Ovary (tissue), 9 donors: Measurements from ENCODE around the gene PLVAP. TPM values are rescaled to one million over a fixed set of nuclear protein-coding genes. Genes with fewer than 3 reads are reported as not detected.
A peak's percentile ranks its signal among the peaks of the same experiment; 100 is the strongest.

Experiments used
- DNase-seq, 5 donors: peaks; one replicate each; pipeline ENCODE4 v3.0.0-alpha.2; 2019 to 2020
- H3K27ac ChIP-seq, 2 donors: fragments of 200-600 bp; one replicate each; pipeline versions ENCODE4 v1.5.1 to v1.8.0; 2019 to 2022
- H3K27me3 ChIP-seq: fragments of 200-600 bp; one replicate; pipeline ENCODE4 v1.8.0; 2022
- H3K36me3 ChIP-seq: fragments of 200-600 bp; sonication (generic); one replicate; pipeline ENCODE4 v1.5.1; 2019
- H3K4me1 ChIP-seq: one replicate; pipeline ENCODE4 v1.8.1; 2013; ENCODE audit warnings: mild to moderate bottlenecking, moderate library complexity; ENCODE audit not compliant: insufficient read depth
- H3K4me3 ChIP-seq: fragments of 200-600 bp; sonication (generic); one replicate; pipeline ENCODE4 v1.5.1; 2017
- H3K9me3 ChIP-seq, 2 donors: fragments of 200-600 bp in 1 of 2; sonication (generic) in 1 of 2; one replicate each; pipeline versions ENCODE4 v1.5.1 to v1.8.1; 2013 to 2019; ENCODE audit warnings: mild to moderate bottlenecking in 1 of 2, moderate library complexity in 1 of 2
- EP300 ChIP-seq: sonication (generic); formaldehyde crosslinking; IDR thresholded peaks from one replicate; pipeline ENCODE4 v1.6.1; 2017; ENCODE audit warnings: antibody characterized with exemption
- POLR2A ChIP-seq: fragments of 450-650 bp; IDR thresholded peaks from one replicate; pipeline ENCODE4 v1.6.1; 2017; ENCODE audit warnings: antibody characterized with exemption, mild to moderate bottlenecking, moderate library complexity
- WGBS, 3 donors: extraction: QIAGEN DNeasy Blood & Tissue Kit in 1 of 3; methylation state at CpG; one replicate each; pipeline versions ENCODE4 v1.1.5 to v1.1.7; 2013 to 2017; 5-methylcytosine and 5-hydroxymethylcytosine counted together
- intact Hi-C, 4 donors: fragments of 100-400 bp; cut with DNase I; formaldehyde crosslinking; loops; one replicate each; pipeline versions ENCODE4 v1.11.0 to v1.15.1; 2022 to 2023
- polyA plus RNA-seq, 2 donors: library from polyadenylated mRNA; stranded (reverse); fragments of 200-250 nt in 1 of 2; fragments of 350-450 nt in 1 of 2; fragmentation: Illumina TruSeq in 1 of 2; extraction: RNeasy Lipid Tissue Mini Kit (QIAGEN cat#74804) in 1 of 2; gene quantifications; one replicate each; pipeline ENCODE4 v1.2.3, GENCODE V29; 2013 to 2014
- total RNA-seq, 7 donors: library from RNA; depleted of rRNA in 2 of 7; stranded (reverse); fragments of >200 nt in 2 of 7; fragmentation: NEBNext Ultra II Directional in 3 of 7; extraction: Animal tissue kit (Norgen Biotek cat#: 25700) in 3 of 7; gene quantifications; one replicate each; pipeline versions ENCODE4 v1.1.0 to v1.2.4, GENCODE V29; 2016 to 2023
- TF ChIP-seq, protein P1 (sequence below), 3 donors: fragments of 450-650 bp in 2 of 3; fragments of 200-600 bp in 1 of 3; IDR thresholded peaks; one replicate each; pipeline versions ENCODE4 v1.5.1 to v1.8.0; 2016 to 2022; ENCODE audit warnings: antibody characterized with exemption in 3 of 3, mild to moderate bottlenecking in 1 of 3
- donor health status: DM: no; HTN: no; CAD: no; lungs with moderate emphysema.
- donor health status: DM: no; HTN: no; CAD: no.
- donor health status: Bipolar disorder and iron deficiency.
- donor health status: DM: yes; HTN: yes; CAD: no.
- donor health status: DM: no; HTN: no; CAD: no.
- donor health status: DM: yes; HTN: yes; CAD: no.

The PLVAP gene
- total and polyA plus RNA-seq, 9 donors = 2.0 to 22.7 (median 8.3) TPM

DNA sequence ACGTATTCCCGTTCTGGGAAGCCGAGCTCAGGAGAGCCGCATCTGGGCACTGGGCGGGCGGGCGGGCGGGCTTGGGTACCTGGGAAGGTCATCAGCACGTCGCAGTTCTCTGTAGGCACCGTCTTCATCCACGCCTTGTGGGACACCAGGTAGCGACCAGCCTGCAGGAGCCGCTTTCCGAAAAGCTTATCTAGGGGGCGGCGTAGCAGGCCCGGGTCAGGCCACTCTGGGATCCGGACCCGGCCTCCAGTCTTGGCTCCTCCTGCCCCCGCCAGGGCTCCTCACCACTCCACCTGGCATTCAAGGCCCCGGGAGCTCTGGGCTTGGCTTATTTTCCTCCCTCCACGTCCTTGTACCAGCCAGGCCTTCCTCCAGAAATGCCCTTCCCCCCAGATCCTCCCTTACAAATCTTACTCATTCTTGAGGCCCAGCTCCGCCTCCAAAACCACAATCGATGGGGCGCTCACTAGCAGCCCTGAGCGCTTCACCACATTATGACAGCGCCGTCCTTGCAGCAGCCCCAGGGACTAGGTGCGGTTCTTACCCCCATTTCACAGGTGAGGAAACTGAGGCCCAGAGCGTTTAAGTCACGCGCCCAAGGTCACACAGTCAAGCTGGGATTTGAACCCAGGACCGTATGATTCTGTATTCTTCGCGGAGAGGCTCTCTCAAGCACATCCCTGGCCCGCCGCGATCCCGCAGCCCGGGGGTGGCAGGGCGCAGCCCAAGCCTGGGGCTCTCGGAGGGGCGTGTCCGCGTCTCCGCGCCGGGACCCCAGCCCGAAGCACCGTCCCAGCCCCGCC, 43.3 kb downstream of the PLVAP start:
- Histone ChIP-seq H3K27ac (no peak overlapping the region), H3K9me3 (no peaks in the 10 kb centered on the region), H3K36me3 (no peaks in the 10 kb centered on the region), H3K4me3 (peak overlapping the region; percentile 63), H3K27me3 (no peaks in the 10 kb centered on the region), H3K4me1 (peaks cover 11% of the 10 kb centered on the region)
- 37 to 52% (median 48%) methylated on average over 38 to 52 of the region's 52 CpGs for WGBS, 3 donors
- no peak for DNase-seq
- intact Hi-C loops = no loop called here
- TF ChIP-seq, protein P1, sequence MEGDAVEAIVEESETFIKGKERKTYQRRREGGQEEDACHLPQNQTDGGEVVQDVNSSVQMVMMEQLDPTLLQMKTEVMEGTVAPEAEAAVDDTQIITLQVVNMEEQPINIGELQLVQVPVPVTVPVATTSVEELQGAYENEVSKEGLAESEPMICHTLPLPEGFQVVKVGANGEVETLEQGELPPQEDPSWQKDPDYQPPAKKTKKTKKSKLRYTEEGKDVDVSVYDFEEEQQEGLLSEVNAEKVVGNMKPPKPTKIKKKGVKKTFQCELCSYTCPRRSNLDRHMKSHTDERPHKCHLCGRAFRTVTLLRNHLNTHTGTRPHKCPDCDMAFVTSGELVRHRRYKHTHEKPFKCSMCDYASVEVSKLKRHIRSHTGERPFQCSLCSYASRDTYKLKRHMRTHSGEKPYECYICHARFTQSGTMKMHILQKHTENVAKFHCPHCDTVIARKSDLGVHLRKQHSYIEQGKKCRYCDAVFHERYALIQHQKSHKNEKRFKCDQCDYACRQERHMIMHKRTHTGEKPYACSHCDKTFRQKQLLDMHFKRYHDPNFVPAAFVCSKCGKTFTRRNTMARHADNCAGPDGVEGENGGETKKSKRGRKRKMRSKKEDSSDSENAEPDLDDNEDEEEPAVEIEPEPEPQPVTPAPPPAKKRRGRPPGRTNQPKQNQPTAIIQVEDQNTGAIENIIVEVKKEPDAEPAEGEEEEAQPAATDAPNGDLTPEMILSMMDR (IDR thresholded peaks at IDR 0.05) = no peak
- no peak for TF ChIP-seq EP300
- no peak for TF ChIP-seq POLR2A

- H3K27ac ChIP-seq = no peak overlapping the region
- intact Hi-C loops = no loop called here
- H3K27me3 ChIP-seq = no peaks in the 10 kb centered on the region
- no peak for DNase-seq
- H3K4me1 ChIP-seq = peaks cover 7% of the 10 kb centered on the region
- H3K4me3 ChIP-seq = no peak overlapping the region
- 93 to 94% (median 93%) methylated on average over 45 of the region's 45 CpGs for WGBS, 3 donors
- H3K36me3 ChIP-seq = no peaks in the 10 kb centered on the region
- H3K9me3 ChIP-seq = no peaks in the 10 kb centered on the region
- TF ChIP-seq, protein P1 (IDR thresholded peaks at IDR 0.05) = no peak
- TF ChIP-seq EP300 (no peak), POLR2A (no peak)
Measured at GRCh38 chr19:17332677-17333581, 44.2 kb downstream of the PLVAP start.

DNA sequence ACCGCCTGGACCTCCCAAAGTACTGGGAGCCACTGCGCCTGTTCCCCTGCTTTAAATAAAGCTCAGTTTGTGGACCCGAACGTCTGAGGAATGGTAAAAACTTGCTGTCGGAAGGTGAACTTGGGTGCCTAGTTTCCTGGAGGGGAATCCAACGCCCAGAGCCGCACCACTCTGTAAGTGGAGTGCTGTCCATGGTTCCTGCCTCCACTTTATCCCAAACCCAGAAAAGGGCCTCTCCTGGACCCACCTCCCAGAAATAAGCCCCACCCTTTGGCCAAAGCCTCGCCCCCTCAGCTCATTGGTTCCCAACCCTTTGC, 44.8 kb downstream of the PLVAP start:
- no peaks in the 10 kb centered on the region for H3K36me3 ChIP-seq
- H3K27me3 ChIP-seq = no peaks in the 10 kb centered on the region
- intact Hi-C loops = no loop called here
- H3K9me3 ChIP-seq = no peaks in the 10 kb centered on the region
- WGBS, 3 donors = 87 to 88% (median 87%) methylated on average over 8 of the region's 8 CpGs
- peaks cover 7% of the 10 kb centered on the region for H3K4me1 ChIP-seq
- no peak for DNase-seq
- H3K4me3 ChIP-seq = no peak overlapping the region
- TF ChIP-seq EP300 (no peak), POLR2A (no peak)
- TF ChIP-seq, protein P1 (IDR thresholded peaks at IDR 0.05) = no peak
- H3K27ac ChIP-seq = no peak overlapping the region

GRCh38 chr19:17331045-17331558, 46.0 kb downstream of the PLVAP start:
- Histone ChIP-seq H3K9me3 (no peaks in the 10 kb centered on the region), H3K4me1 (peaks cover 7% of the 10 kb centered on the region), H3K27me3 (no peaks in the 10 kb centered on the region), H3K36me3 (no peaks in the 10 kb centered on the region), H3K4me3 (no peak overlapping the region), H3K27ac (no peak overlapping the region)
- intact Hi-C loops = no loop called here
- no peak for DNase-seq
- TF ChIP-seq, protein P1 (IDR thresholded peaks at IDR 0.05) = no peak
- TF ChIP-seq POLR2A = no peak
- no peak for TF ChIP-seq EP300
- WGBS, 3 donors = 81 to 87% (median 86%) methylated on average over 13 of the region's 13 CpGs
